ENCODE measurements around the gene CD46. TPM values are rescaled to one million over a fixed set of nuclear protein-coding genes. Genes with fewer than 3 reads are reported as not detected.
A peak's percentile ranks its signal among the peaks of the same experiment; 100 is the strongest.
"Not testable (repeated sequence)": the region's sequence is repeated elsewhere in the genome, so short reads cannot be mapped to it uniquely, and the experiment has no call there.

The CD46 gene
- total and polyA plus RNA-seq, 7 experiments from 2014 or later = 109 to 216 (median 127) TPM

DNA sequence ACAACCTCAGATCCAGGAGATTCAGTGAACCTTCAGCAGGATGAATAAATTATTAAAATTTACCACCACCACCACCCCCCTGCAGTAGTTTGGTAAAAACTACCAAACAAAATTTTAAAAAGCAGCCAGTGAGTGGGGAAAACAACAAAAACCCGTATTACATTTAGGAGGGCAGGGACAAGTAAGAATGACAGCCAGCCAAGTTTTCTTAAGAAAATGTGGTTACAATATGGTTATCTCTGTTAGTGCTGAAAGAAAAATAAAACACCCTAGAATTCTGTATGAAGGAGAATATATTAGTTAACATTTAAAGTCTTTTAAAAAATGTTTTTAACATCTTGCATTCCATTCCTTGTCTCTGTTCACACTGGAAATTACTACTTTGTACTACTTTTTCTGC, 14.7 kb downstream of the CD46 start:
- H3K36me3 ChIP-seq (ENCODE audit: control insufficient read depth in 2 of 3, insufficient read depth in 3 of 3, low read length in 3 of 3) = peaks cover 2 to 45% (median 4%) of the 10 kb centered on the region in 3 experiments

DNA sequence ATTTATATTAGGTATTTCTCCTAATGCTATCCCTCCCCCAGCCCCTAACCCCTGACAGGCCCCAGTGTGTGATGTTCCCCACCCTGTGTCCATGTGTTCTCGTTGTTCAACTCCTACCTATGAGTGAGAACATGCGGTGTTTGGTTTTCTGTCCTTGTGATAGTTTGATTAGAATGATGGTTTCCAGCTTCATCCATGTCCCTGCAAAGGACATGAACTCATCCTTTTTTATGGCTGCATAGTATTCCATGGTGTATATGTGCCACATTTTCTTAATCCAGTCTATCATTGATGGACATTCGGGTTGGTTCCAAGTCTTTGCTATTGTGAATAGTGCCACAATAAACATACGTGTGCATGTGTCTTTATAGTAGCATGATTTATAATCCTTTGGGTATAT, 18.7 kb downstream of the CD46 start:
- H3K27me3 Mint-ChIP-seq; POLR2A ChIA-PET; H3K27ac Mint-ChIP-seq; H3K27ac ChIP-seq (ENCODE audit: low read depth, low read length); H3K27me3 ChIP-seq (ENCODE audit: control insufficient read depth in 2 of 2, insufficient read depth in 2 of 2, low read length in 2 of 2); H3K4me3 ChIP-seq (ENCODE audit: low read length); H3K4me3 Mint-ChIP-seq; H3K4me1 ChIP-seq (ENCODE audit: control insufficient read depth in 2 of 2, insufficient read depth in 2 of 2, low read length in 2 of 2); H3K9me3 ChIP-seq (ENCODE audit: control insufficient read depth in 2 of 3, low read length in 3 of 3); DNase-seq; intact Hi-C loops (cut with micrococcal nuclease); ATAC-seq; CTCF ChIA-PET: not testable (repeated sequence)
- H3K4me1 Mint-ChIP-seq = peaks cover 11 to 52% (median 41%) of the 10 kb centered on the region in 7 donors
- peaks cover 0 to 39% (median 15%) of the 10 kb centered on the region in 11 donors for H3K9me3 Mint-ChIP-seq
- H3K36me3 ChIP-seq (ENCODE audit: control insufficient read depth in 2 of 3, insufficient read depth in 3 of 3, low read length in 3 of 3) = peaks cover 0 to 23% (median 4%) of the 10 kb centered on the region in 3 experiments
- H3K36me3 Mint-ChIP-seq = peaks cover 45 to 85% (median 78%) of the 10 kb centered on the region in 5 donors

More for the DNA sequence above, 14.7 kb downstream of the CD46 start:
- Mint-ChIP-seq H3K9me3 (peaks cover 0 to 15% (median 8%) of the 10 kb centered on the region in 11 donors), H3K27ac (peak overlapping the region in 4 of 9 donors; percentile 6 to 57 (median 38)), H3K4me3 (no peak overlapping the region), H3K36me3 (peaks cover 21 to 84% (median 73%) of the 10 kb centered on the region in 5 donors), H3K27me3 (no peaks in the 10 kb centered on the region), H3K4me1 (peaks cover 4 to 22% (median 10%) of the 10 kb centered on the region in 7 donors)
- H3K27ac ChIP-seq (ENCODE audit: low read depth, low read length) = no peak overlapping the region
- intact Hi-C loops (cut with micrococcal nuclease) = no loop called here
- H3K27me3 ChIP-seq (ENCODE audit: control insufficient read depth in 2 of 2, insufficient read depth in 2 of 2, low read length in 2 of 2) = no peaks in the 10 kb centered on the region
- H3K4me3 ChIP-seq (ENCODE audit: low read length) = no peak overlapping the region
- POLR2A ChIA-PET = no interaction called here
- no peak for ATAC-seq
- CTCF ChIA-PET = no interaction called here
- DNase-seq = no peak
- no peaks in the 10 kb centered on the region for H3K4me1 ChIP-seq (ENCODE audit: control insufficient read depth in 2 of 2, insufficient read depth in 2 of 2, low read length in 2 of 2)
- no peaks in the 10 kb centered on the region for H3K9me3 ChIP-seq (ENCODE audit: control insufficient read depth in 2 of 3, low read length in 3 of 3)

DNA sequence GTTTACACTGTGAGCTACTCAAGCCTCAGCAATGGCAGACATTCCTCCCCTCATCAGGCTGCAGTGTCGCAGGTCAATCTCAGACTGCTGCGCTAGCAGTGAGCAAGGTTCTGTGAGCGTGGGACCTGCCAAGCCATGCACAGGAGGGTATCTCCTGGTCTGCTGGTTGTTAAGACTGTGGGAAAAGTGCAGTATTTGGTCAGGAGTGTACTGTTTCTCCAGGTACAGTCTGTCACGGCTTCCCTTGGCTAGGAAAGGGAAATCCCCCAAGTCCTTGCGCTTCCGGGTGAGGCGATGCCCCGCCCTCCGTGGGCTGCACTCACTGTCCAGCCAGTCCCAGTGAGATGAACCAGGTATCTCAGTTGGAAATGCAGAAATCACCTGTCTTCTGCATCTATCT, 24.2 kb downstream of the CD46 start:
- DNase-seq; H3K4me3 ChIP-seq (ENCODE audit: low read length); H3K4me1 ChIP-seq (ENCODE audit: control insufficient read depth in 2 of 2, insufficient read depth in 2 of 2, low read length in 2 of 2); H3K27me3 ChIP-seq (ENCODE audit: control insufficient read depth in 2 of 2, insufficient read depth in 2 of 2, low read length in 2 of 2); intact Hi-C loops (cut with micrococcal nuclease); H3K9me3 ChIP-seq (ENCODE audit: control insufficient read depth in 2 of 3, low read length in 3 of 3); POLR2A ChIA-PET; H3K27me3 Mint-ChIP-seq; H3K4me3 Mint-ChIP-seq; H3K27ac Mint-ChIP-seq; ATAC-seq; H3K27ac ChIP-seq (ENCODE audit: low read depth, low read length): not testable (repeated sequence)
- H3K9me3 Mint-ChIP-seq = peaks cover 0 to 33% (median 15%) of the 10 kb centered on the region in 11 donors
- peaks cover 4 to 22% (median 6%) of the 10 kb centered on the region in 3 experiments for H3K36me3 ChIP-seq (ENCODE audit: control insufficient read depth in 2 of 3, insufficient read depth in 3 of 3, low read length in 3 of 3)
- H3K36me3 Mint-ChIP-seq = peaks cover 54 to 90% (median 84%) of the 10 kb centered on the region in 5 donors
- H3K4me1 Mint-ChIP-seq = peaks cover 25 to 59% (median 51%) of the 10 kb centered on the region in 7 donors
- CTCF ChIA-PET = interaction anchor here (0.6 kb wide), 1 partner anchor 153 kb away, joined by 3 read pairs; no protein-coding TSS in a partner anchor

DNA sequence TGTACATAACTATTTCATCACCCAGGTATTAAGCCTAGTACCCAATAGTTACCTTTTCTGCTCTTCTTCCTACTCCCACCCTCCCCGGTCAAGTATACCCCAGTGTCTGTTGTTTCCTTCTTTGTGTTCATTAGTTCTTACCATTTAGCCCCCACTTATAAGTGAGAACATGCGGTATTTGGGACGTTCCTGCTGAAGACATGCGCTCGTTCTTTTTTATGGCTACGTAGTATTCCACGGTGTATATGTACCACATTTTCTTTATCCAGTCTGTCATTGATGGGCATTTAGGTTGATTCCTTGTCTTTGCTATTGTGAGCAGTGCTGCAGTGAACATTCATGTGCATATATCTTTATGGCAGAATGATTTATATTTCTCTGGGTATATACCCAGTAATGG, 25.6 kb downstream of the CD46 start:
- H3K4me3 ChIP-seq (ENCODE audit: low read length); ATAC-seq; H3K27me3 ChIP-seq (ENCODE audit: control insufficient read depth in 2 of 2, insufficient read depth in 2 of 2, low read length in 2 of 2); H3K27me3 Mint-ChIP-seq; H3K4me3 Mint-ChIP-seq; H3K9me3 ChIP-seq (ENCODE audit: control insufficient read depth in 2 of 3, low read length in 3 of 3); H3K27ac ChIP-seq (ENCODE audit: low read depth, low read length); DNase-seq; H3K4me1 ChIP-seq (ENCODE audit: control insufficient read depth in 2 of 2, insufficient read depth in 2 of 2, low read length in 2 of 2); POLR2A ChIA-PET; intact Hi-C loops (cut with micrococcal nuclease): not testable (repeated sequence)
- H3K27ac Mint-ChIP-seq = peak overlapping the region in 1 of 9 donors; percentile 51
- H3K4me1 Mint-ChIP-seq = peaks cover 22 to 58% (median 50%) of the 10 kb centered on the region in 7 donors
- H3K9me3 Mint-ChIP-seq = peaks cover 0 to 19% (median 6%) of the 10 kb centered on the region in 11 donors
- peaks cover 4 to 22% (median 6%) of the 10 kb centered on the region in 3 experiments for H3K36me3 ChIP-seq (ENCODE audit: control insufficient read depth in 2 of 3, insufficient read depth in 3 of 3, low read length in 3 of 3)
- peaks cover 40 to 81% (median 73%) of the 10 kb centered on the region in 5 donors for H3K36me3 Mint-ChIP-seq
- CTCF ChIA-PET = interaction anchor here (0.7 kb wide), 1 partner anchor 52 kb away, joined by 3 read pairs; no protein-coding TSS in a partner anchor

DNA sequence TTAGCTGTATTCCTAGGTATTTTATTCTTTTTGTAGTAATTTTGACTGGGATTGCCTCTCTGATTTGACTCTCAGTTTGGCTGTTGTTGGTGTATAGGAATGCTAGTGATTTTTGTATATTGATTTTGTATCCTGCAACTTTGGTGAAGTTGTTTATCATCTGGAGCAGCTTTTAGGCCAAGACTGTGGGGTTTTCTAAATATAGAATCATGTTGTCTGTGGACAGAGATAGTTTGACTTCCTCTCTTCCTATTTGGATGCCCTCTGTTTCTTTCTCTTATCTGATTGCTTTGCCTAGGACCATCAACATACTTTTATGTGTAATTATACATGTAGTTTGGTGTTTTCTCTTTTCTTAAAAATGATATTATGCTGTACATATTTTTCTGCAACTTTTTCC, 27.2 kb downstream of the CD46 start:
- no peak for DNase-seq
- Mint-ChIP-seq H3K27ac (peak overlapping the region in 3 of 9 donors; percentile 14 to 62 (median 16)), H3K9me3 (peaks cover 0 to 10% (median 4%) of the 10 kb centered on the region in 11 donors), H3K36me3 (peaks cover 25 to 69% (median 63%) of the 10 kb centered on the region in 5 donors), H3K27me3 (no peaks in the 10 kb centered on the region), H3K4me1 (peaks cover 16 to 47% (median 35%) of the 10 kb centered on the region in 7 donors), H3K4me3 (no peak overlapping the region)
- Histone ChIP-seq H3K27me3 (ENCODE audit: control insufficient read depth in 2 of 2, insufficient read depth in 2 of 2, low read length in 2 of 2) (no peaks in the 10 kb centered on the region), H3K27ac (ENCODE audit: low read depth, low read length) (no peak overlapping the region), H3K4me3 (ENCODE audit: low read length) (no peak overlapping the region), H3K9me3 (ENCODE audit: control insufficient read depth in 2 of 3, low read length in 3 of 3) (no peaks in the 10 kb centered on the region), H3K36me3 (ENCODE audit: control insufficient read depth in 2 of 3, insufficient read depth in 3 of 3, low read length in 3 of 3) (peaks cover 4 to 28% (median 10%) of the 10 kb centered on the region in 3 experiments), H3K4me1 (ENCODE audit: control insufficient read depth in 2 of 2, insufficient read depth in 2 of 2, low read length in 2 of 2) (no peaks in the 10 kb centered on the region)
- ChIA-PET CTCF (interaction anchor here (0.6 kb wide), 1 partner anchor 18 kb away, joined by 8 read pairs; no protein-coding TSS in a partner anchor), POLR2A (interaction anchor here (0.7 kb wide), 1 partner anchor 308 kb away, joined by 3 read pairs; no protein-coding TSS in a partner anchor)
- intact Hi-C loops (cut with micrococcal nuclease) = no loop called here
- no peak for ATAC-seq

DNA sequence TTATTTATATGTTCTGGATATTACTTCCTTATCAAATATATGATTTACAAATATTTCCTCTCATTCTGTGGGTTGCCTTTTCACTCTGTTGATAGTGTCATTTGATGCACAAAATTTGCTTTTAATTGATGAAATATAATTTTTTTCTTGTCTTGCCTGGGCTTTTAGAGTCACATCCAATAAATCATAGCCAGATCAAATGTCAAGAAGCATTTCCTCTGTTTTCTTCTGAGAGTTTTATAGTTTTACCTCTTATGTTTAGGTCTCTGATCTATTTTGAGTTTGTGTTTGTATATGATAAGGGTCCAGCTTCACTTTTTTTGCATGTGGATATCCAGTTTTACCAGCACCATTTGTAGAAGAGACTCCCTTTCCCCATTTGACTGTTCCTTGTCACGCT, 29.5 kb downstream of the CD46 start:
- H3K27ac Mint-ChIP-seq = peak overlapping the region in 2 of 9 donors; percentile 15 to 29
- Histone ChIP-seq H3K9me3 (ENCODE audit: control insufficient read depth in 2 of 3, low read length in 3 of 3) (no peaks in the 10 kb centered on the region), H3K4me3 (ENCODE audit: low read length) (no peak overlapping the region), H3K27ac (ENCODE audit: low read depth, low read length) (no peak overlapping the region), H3K36me3 (ENCODE audit: control insufficient read depth in 2 of 3, insufficient read depth in 3 of 3, low read length in 3 of 3) (peaks cover 0 to 19% (median 11%) of the 10 kb centered on the region in 3 experiments), H3K4me1 (ENCODE audit: control insufficient read depth in 2 of 2, insufficient read depth in 2 of 2, low read length in 2 of 2) (no peaks in the 10 kb centered on the region), H3K27me3 (ENCODE audit: control insufficient read depth in 2 of 2, insufficient read depth in 2 of 2, low read length in 2 of 2) (no peaks in the 10 kb centered on the region)
- no peaks in the 10 kb centered on the region for H3K27me3 Mint-ChIP-seq
- peaks cover 5 to 61% (median 51%) of the 10 kb centered on the region in 5 donors for H3K36me3 Mint-ChIP-seq
- H3K4me3 Mint-ChIP-seq = no peak overlapping the region
- peaks cover 0 to 13% (median 3%) of the 10 kb centered on the region in 11 donors for H3K9me3 Mint-ChIP-seq
- ATAC-seq (no peak), DNase-seq (no peak)
- H3K4me1 Mint-ChIP-seq = peaks cover 16 to 45% (median 28%) of the 10 kb centered on the region in 7 donors
- intact Hi-C loops (cut with micrococcal nuclease) = loop anchor here in 1 of 2 donors (2.0 kb wide), 1 partner anchor 21 kb away; no protein-coding TSS in a partner anchor
- ChIA-PET POLR2A (no interaction called here), CTCF (no interaction called here)

All from naive thymus-derived CD4-positive, alpha-beta T cell (primary cell).